Neural crest cell (in vitro differentiated cells): Measurements from ENCODE around the gene LCE1C. TPM values are rescaled to one million over a fixed set of nuclear protein-coding genes. Genes with fewer than 3 reads are reported as not detected.

Experiments
- DNase-seq: peaks from one replicate; pipeline ENCODE4 v3.0.0; 2021; ENCODE audit warnings: low read depth, mixed read lengths, low spot score
- H3K27ac Mint-ChIP-seq: one replicate; pipeline ENCODE4 v1.8.0; 2021; ENCODE audit warnings: mild to moderate bottlenecking, mixed read lengths; ENCODE audit not compliant: unreplicated experiment
- H3K27me3 Mint-ChIP-seq: 2 replicates; pipeline ENCODE4 v1.8.0; 2021; ENCODE audit warnings: low read depth, mild to moderate bottlenecking, mixed read lengths
- H3K36me3 Mint-ChIP-seq: 2 replicates; pipeline ENCODE4 v1.8.0; 2021; ENCODE audit warnings: low read depth, mild to moderate bottlenecking, mixed read lengths
- H3K4me1 Mint-ChIP-seq: 2 replicates; pipeline ENCODE4 v1.8.0; 2021; ENCODE audit warnings: mixed read lengths
- H3K4me3 Mint-ChIP-seq: one replicate; pipeline ENCODE4 v1.8.0; 2021; ENCODE audit warnings: mild to moderate bottlenecking, mixed read lengths
- H3K9me3 Mint-ChIP-seq: 2 replicates; pipeline ENCODE4 v1.8.0; 2021; ENCODE audit warnings: mixed read lengths
- CTCF ChIP-seq: fragments of 200-600 bp; sonication (generic); conservative IDR thresholded peaks from 2 replicates; pipeline ENCODE4 v1.5.0; 2021; ENCODE audit warnings: antibody characterized with exemption, mild to moderate bottlenecking
- total RNA-seq: library from RNA; stranded (reverse); gene quantifications from 2 replicates; pipeline ENCODE4 v1.2.1, GENCODE V29; 2021

LCE1C gene
- total RNA-seq, 1 donor from 2014 or later, result not detected

- Mint-ChIP-seq H3K27me3 (no peaks in the 10 kb centered on the region), H3K4me3 (no peak overlapping the region), H3K27ac (no peak overlapping the region), H3K9me3 (peaks cover 20% of the 10 kb centered on the region), H3K4me1 (no peaks in the 10 kb centered on the region), H3K36me3 (peaks cover 2% of the 10 kb centered on the region)
- DNase-seq, result no peak
- no peak for TF ChIP-seq CTCF
Measured at GRCh38 chr1:152801333-152801732, 5.1 kb downstream of the LCE1C start.

DNA sequence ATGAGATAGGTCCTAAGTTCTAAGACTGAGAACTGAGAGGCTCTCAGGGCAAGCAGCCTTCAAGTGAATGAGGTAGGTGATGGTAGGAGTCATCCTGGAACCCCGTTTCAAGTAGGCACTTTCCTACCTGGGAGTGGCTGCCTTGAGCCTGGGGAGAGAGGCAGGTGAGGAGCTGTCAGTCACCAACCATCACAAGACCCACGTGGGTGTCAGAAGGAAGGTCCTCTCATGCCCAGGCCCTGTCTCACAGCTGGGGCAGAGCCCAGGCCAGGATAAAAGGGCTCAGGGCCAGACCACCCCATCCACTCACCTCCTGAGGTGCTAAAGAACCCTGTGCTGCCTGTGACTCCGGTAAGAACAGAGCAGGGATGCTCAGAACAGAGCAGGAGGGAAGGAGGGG is 10.0 kb downstream of the LCE1C start, which contains the start of gene LCE1D:
TSS of gene LCE1D (plus strand) at position 301 of the 400 bp plus-strand sequence. CDS start 1,074 bp downstream, outside the sequence.
- H3K27ac Mint-ChIP-seq, result no peak within 1 kb of the TSS
- H3K36me3 Mint-ChIP-seq, result peaks cover 2% of the 10 kb centered on the region

DNA sequence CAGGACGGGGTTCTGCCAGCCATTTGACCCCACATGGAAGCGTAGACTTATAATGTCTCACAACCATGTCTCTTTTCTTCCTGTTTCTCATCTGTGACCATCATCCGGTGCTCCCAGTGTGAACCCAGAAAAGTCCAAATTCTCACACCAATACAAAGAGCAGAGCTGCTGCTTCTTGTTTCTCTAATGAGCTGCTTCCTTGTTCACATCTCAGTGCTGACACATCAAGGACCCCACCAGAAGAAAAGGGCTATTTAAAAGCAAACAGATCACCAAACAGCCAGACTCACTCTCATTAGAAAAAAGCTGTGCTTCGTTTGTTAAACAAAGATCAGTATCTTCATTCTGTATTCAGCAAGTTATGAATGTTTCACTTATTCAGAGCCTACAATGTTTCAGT is 10.8 kb downstream of the LCE1C start:
- peaks cover 14% of the 10 kb centered on the region for H3K9me3 Mint-ChIP-seq
- TF ChIP-seq CTCF, result no peak
- no peaks in the 10 kb centered on the region for H3K4me1 Mint-ChIP-seq
- H3K4me3 Mint-ChIP-seq, result no peak overlapping the region
- peaks cover 2% of the 10 kb centered on the region for H3K36me3 Mint-ChIP-seq
- DNase-seq, result no peak
- H3K27me3 Mint-ChIP-seq, result no peaks in the 10 kb centered on the region
- no peak overlapping the region for H3K27ac Mint-ChIP-seq

More for the DNA sequence above, 10.0 kb downstream of the LCE1C start, which contains the start of gene LCE1D:
- no peak for DNase-seq
- no peak for TF ChIP-seq CTCF
- H3K27me3 Mint-ChIP-seq, result no peaks in the 10 kb centered on the region
- H3K9me3 Mint-ChIP-seq, result peaks cover 18% of the 10 kb centered on the region
- no peak within 1 kb of the TSS for H3K4me3 Mint-ChIP-seq
- H3K4me1 Mint-ChIP-seq, result no peaks in the 10 kb centered on the region

DNA sequence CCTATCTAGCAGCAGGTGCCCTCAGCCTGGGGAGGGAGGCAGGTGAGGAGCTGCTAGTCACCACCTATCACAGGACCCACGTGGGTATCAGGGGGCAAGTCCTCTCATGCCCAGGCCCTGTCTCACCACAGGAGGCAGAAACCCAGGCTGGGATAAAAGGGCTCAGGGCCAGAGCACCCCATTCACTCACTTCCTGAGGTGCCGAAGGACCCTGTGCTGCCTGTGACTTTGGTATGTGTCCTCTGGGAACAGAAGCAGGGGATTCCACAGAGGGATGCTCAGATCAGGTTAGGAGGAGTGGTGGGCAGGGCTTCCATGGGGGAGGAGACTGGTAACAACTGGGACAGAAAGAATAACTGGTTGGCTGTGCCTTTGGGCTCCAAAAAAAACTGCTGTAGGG is 20.4 kb downstream of the LCE1C start, which contains the start of gene LCE1E:
TSS of gene LCE1E (plus strand) at position 181 of the 400 bp plus-strand sequence. CDS start 1,043 bp downstream, outside the sequence.
- H3K27me3 Mint-ChIP-seq, result no peaks in the 10 kb centered on the region
- no peak for TF ChIP-seq CTCF
- H3K9me3 Mint-ChIP-seq, result peaks cover 5% of the 10 kb centered on the region
- H3K4me1 Mint-ChIP-seq, result no peaks in the 10 kb centered on the region
- H3K36me3 Mint-ChIP-seq, result no peaks in the 10 kb centered on the region
- H3K27ac Mint-ChIP-seq, result no peak within 1 kb of the TSS
- DNase-seq, result no peak
- H3K4me3 Mint-ChIP-seq, result no peak within 1 kb of the TSS

DNA sequence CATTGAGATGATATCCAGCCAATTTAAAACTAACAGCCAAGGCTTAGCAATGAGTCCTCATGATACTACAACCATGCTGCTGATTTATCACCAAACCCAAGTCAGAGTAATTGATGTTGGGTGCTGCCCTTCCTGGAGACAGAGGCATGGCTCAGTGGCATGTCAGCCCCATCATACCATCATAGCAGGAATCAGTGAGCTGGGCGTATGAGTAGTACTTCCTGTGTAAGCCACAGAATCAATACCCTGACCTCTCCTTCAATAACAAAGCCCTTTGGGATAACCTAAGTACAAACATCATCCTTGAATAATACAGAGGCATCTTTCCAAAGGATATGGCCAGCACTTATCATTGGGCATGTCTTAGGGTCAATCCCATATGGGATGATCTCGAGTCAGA is 23.4 kb downstream of the LCE1C start:
- peaks cover 12% of the 10 kb centered on the region for H3K9me3 Mint-ChIP-seq
- DNase-seq, result no peak
- no peaks in the 10 kb centered on the region for H3K27me3 Mint-ChIP-seq
- no peak for TF ChIP-seq CTCF
- H3K36me3 Mint-ChIP-seq, result no peaks in the 10 kb centered on the region
- no peak overlapping the region for H3K4me3 Mint-ChIP-seq
- no peaks in the 10 kb centered on the region for H3K4me1 Mint-ChIP-seq
- no peak overlapping the region for H3K27ac Mint-ChIP-seq
